ENCODE results near the gene ACOT13. TPM values are rescaled to one million over a fixed set of nuclear protein-coding genes. Genes with fewer than 3 reads are reported as not detected.
A peak's percentile ranks its signal among the peaks of the same experiment; 100 is the strongest.
"Not testable (repeated sequence)": the region's sequence is repeated elsewhere in the genome, so short reads cannot be mapped to it uniquely, and the experiment has no call there.

The ACOT13 gene
- total RNA-seq, 1 donor from 2014 or later, result 18.7 TPM

- H3K9me3 Mint-ChIP-seq; H3K27ac Mint-ChIP-seq; H3K36me3 Mint-ChIP-seq; H3K4me3 Mint-ChIP-seq; DNase-seq (ENCODE audit: low spot score in 2 of 2, unreplicated experiment in 2 of 2); H3K27me3 Mint-ChIP-seq (ENCODE audit: low read depth); H3K4me1 Mint-ChIP-seq: not testable (repeated sequence)
- peak; percentile 40 for TF ChIP-seq CTCF (IDR thresholded peaks at IDR 0.05; ENCODE audit: unreplicated experiment)
Observed at GRCh38 chr6:24695635-24696034, 28.8 kb downstream of the ACOT13 start.

DNA sequence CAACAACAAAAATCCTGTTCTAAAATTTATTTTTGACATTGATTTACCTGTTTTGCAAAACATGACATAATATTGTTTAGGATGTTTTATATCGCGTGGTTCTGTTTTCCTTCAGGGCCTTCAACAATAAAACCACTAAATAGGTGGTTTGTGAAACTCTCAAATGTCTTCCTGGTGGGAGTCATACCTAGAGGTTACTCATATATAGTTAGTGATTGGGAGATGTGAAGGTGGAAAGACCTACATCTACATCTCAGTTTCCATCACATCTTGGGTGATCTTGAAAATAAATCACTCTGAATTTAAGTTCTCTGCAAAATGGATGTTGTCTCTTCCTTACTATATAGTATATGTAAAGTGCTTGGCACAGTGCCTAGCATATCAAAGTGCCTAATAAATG, 29.2 kb downstream of the ACOT13 start:
- no peak for DNase-seq (ENCODE audit: low spot score in 2 of 2, unreplicated experiment in 2 of 2)
- H3K36me3 Mint-ChIP-seq, result peaks cover 9% of the 10 kb centered on the region
- no peak overlapping the region for H3K4me3 Mint-ChIP-seq
- no peak for TF ChIP-seq CTCF (IDR thresholded peaks at IDR 0.05; ENCODE audit: unreplicated experiment)
- no peaks in the 10 kb centered on the region for H3K9me3 Mint-ChIP-seq
- H3K4me1 Mint-ChIP-seq, result peaks cover 3% of the 10 kb centered on the region
- no peak overlapping the region for H3K27ac Mint-ChIP-seq
- no peaks in the 10 kb centered on the region for H3K27me3 Mint-ChIP-seq (ENCODE audit: low read depth)

DNA sequence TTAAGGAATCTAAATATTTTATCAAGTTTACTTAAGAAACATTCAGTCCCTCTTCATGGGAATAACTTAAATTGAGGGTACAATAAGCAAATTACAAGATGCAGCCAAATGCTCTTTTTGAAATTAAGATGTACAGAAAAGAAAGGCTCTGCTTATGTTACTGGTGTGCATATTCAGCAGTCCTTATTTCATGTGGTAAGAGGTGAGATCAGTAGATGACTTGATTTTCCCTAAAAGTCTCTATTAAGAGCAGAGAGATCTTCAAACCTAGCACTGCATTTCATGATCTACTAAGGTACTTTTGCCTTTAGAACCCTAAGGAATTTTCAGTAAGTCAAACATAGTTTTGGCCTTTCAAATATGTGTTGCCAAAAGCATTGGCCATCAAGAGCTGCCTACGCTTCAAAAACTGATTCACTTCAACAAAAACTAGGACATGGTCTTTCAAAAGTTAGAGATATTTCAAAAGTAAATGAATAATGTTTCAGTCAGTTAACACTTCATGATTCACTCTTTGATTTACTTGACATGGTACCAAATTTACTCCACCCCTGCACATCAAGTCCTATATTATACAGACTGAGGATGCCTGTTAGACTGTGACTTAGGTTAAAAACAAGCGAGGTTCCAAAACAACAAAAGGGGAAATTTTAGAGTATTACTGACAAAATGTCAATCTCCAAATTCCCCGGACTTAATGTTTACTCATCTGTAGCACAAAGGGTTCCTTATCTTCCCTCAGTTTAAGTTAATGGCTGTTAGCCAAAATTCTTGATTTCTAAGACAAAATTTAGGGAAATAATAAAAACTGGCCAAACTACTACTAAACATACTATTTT, 32.9 kb downstream of the ACOT13 start:
- H3K27ac Mint-ChIP-seq, result no peak overlapping the region
- no peaks in the 10 kb centered on the region for H3K9me3 Mint-ChIP-seq
- no peak overlapping the region for H3K4me3 Mint-ChIP-seq
- no peaks in the 10 kb centered on the region for H3K27me3 Mint-ChIP-seq (ENCODE audit: low read depth)
- DNase-seq (ENCODE audit: low spot score in 2 of 2, unreplicated experiment in 2 of 2), result no peak
- H3K4me1 Mint-ChIP-seq, result peaks cover 3% of the 10 kb centered on the region
- TF ChIP-seq CTCF (IDR thresholded peaks at IDR 0.05; ENCODE audit: unreplicated experiment), result no peak
- H3K36me3 Mint-ChIP-seq, result peaks cover 11% of the 10 kb centered on the region

GRCh38 chr6:24702720-24703282, 35.9 kb downstream of the ACOT13 start:
- H3K36me3 Mint-ChIP-seq, result peaks cover 33% of the 10 kb centered on the region
- no peak for TF ChIP-seq CTCF (IDR thresholded peaks at IDR 0.05; ENCODE audit: unreplicated experiment)
- H3K27me3 Mint-ChIP-seq (ENCODE audit: low read depth), result no peaks in the 10 kb centered on the region
- H3K4me3 Mint-ChIP-seq, result no peak overlapping the region
- H3K9me3 Mint-ChIP-seq, result no peaks in the 10 kb centered on the region
- peaks cover 1% of the 10 kb centered on the region for H3K4me1 Mint-ChIP-seq
- H3K27ac Mint-ChIP-seq, result peak overlapping the region; percentile 51
- no peak for DNase-seq (ENCODE audit: low spot score in 2 of 2, unreplicated experiment in 2 of 2)

DNA sequence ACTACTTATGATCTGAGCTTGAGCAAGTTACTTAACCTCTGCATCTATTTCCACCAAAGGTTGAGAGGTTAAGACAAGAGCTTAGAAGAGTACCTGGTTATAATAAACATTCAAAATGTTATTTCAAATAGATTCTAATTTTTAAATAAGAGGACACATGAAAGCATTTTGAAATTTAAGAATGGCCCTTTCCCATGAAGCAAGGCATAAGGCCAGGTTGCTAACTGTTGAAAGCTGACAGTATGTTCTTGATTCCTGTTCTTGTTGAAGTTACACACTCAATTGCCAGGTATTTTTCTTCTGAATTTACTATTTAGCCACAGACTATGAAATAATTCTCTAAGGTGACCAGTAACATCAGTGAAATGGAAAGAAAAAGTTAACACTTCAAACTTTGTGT, 37.6 kb downstream of the ACOT13 start:
- Mint-ChIP-seq H3K36me3 (peaks cover 40% of the 10 kb centered on the region), H3K4me3 (no peak overlapping the region), H3K27ac (no peak overlapping the region), H3K9me3 (no peaks in the 10 kb centered on the region), H3K27me3 (ENCODE audit: low read depth) (no peaks in the 10 kb centered on the region), H3K4me1 (no peaks in the 10 kb centered on the region)
- no peak for TF ChIP-seq CTCF (IDR thresholded peaks at IDR 0.05; ENCODE audit: unreplicated experiment)
- DNase-seq (ENCODE audit: low spot score in 2 of 2, unreplicated experiment in 2 of 2), result no peak
